Muscle layer of duodenum (tissue), 2 donors: ENCODE data around the gene ARID3B.

ENCODE experiments used
- H3K27ac ChIP-seq: one replicate; pipeline ENCODE4 v1.7.0; 2013; ENCODE audit warnings: mild to moderate bottlenecking, low read length
- H3K27me3 ChIP-seq: one replicate; pipeline ENCODE4 v1.7.0; 2013; ENCODE audit warnings: low read depth, mild to moderate bottlenecking, control low read depth, low read length
- H3K36me3 ChIP-seq, 2 donors: one replicate each; pipeline ENCODE4 v1.7.0; 2013; ENCODE audit warnings: low read length in 2 of 2, control low read depth in 1 of 2, mild to moderate bottlenecking in 1 of 2; ENCODE audit not compliant: insufficient read depth in 2 of 2, control insufficient read depth in 1 of 2
- H3K4me1 ChIP-seq, 2 donors: one replicate each; pipeline ENCODE4 v1.7.0; 2013; ENCODE audit warnings: low read length in 2 of 2, mild to moderate bottlenecking in 2 of 2, control low read depth in 1 of 2, moderate library complexity in 1 of 2; ENCODE audit not compliant: insufficient read depth in 2 of 2, control insufficient read depth in 1 of 2
- H3K4me3 ChIP-seq, 2 donors: one replicate each; pipeline ENCODE4 v1.7.0; 2013; ENCODE audit warnings: low read length in 2 of 2, low read depth in 1 of 2, mild to moderate bottlenecking in 1 of 2
- H3K9me3 ChIP-seq, 2 donors: one replicate each; pipeline ENCODE4 v1.7.0; 2013; ENCODE audit warnings: low read length in 2 of 2, control low read depth in 1 of 2, mild to moderate bottlenecking in 1 of 2; ENCODE audit not compliant: control insufficient read depth in 1 of 2
- donor health status: healthy.

The ARID3B gene

GRCh38 chr15:74605795-74606150, 64.8 kb downstream of the ARID3B start:
- Histone ChIP-seq H3K27ac (no peak overlapping the region), H3K9me3 (no peaks in the 10 kb centered on the region), H3K4me1 (no peaks in the 10 kb centered on the region), H3K4me3 (no peak overlapping the region), H3K27me3 (no peaks in the 10 kb centered on the region), H3K36me3 (no peaks in the 10 kb centered on the region)

DNA sequence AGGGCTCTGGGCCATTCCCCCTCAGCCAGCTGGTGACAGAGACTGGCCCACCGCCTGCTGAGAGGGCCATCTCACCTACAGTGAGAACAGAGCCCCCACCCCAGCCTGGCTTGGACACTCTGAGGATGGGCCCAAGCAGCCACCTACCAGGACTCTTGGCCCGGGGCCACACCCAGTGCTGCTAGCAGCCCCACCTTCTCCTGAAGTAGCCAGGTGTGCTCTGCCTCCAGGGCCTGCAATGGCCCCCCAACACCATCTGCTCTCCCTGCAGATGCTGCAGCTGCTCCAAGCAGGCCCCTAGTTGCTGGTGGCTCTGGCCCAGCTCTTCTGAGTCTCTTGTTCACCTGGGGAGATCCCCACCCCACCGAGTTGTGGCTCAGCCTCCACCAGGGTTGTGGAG, 67.8 kb downstream of the ARID3B start:
- no peak overlapping the region for H3K27ac ChIP-seq
- no peaks in the 10 kb centered on the region for H3K27me3 ChIP-seq
- H3K4me3 ChIP-seq = no peak overlapping the region
- no peaks in the 10 kb centered on the region for H3K4me1 ChIP-seq
- H3K9me3 ChIP-seq = no peaks in the 10 kb centered on the region
- no peaks in the 10 kb centered on the region for H3K36me3 ChIP-seq

- Histone ChIP-seq H3K27me3 (no peaks in the 10 kb centered on the region), H3K9me3 (no peaks in the 10 kb centered on the region), H3K36me3 (no peaks in the 10 kb centered on the region), H3K4me3 (no peak overlapping the region), H3K27ac (no peak overlapping the region), H3K4me1 (no peaks in the 10 kb centered on the region)
Measured at GRCh38 chr15:74609938-74610301, 68.9 kb downstream of the ARID3B start.

- H3K27ac ChIP-seq = no peak overlapping the region
- H3K4me3 ChIP-seq = no peak overlapping the region
- no peaks in the 10 kb centered on the region for H3K27me3 ChIP-seq
- H3K4me1 ChIP-seq = no peaks in the 10 kb centered on the region
- H3K9me3 ChIP-seq = no peaks in the 10 kb centered on the region
- no peaks in the 10 kb centered on the region for H3K36me3 ChIP-seq
Measured at GRCh38 chr15:74610302-74610951, 69.4 kb downstream of the ARID3B start.

GRCh38 chr15:74611341-74611740, 70.3 kb downstream of the ARID3B start:
- H3K27ac ChIP-seq = no peak overlapping the region
- no peaks in the 10 kb centered on the region for H3K9me3 ChIP-seq
- no peaks in the 10 kb centered on the region for H3K36me3 ChIP-seq
- H3K27me3 ChIP-seq = no peaks in the 10 kb centered on the region
- H3K4me1 ChIP-seq = no peaks in the 10 kb centered on the region
- H3K4me3 ChIP-seq = no peak overlapping the region

GRCh38 chr15:74611834-74612233, 70.8 kb downstream of the ARID3B start:
- Histone ChIP-seq H3K36me3 (no peaks in the 10 kb centered on the region), H3K4me3 (no peak overlapping the region), H3K27me3 (no peaks in the 10 kb centered on the region), H3K4me1 (peaks cover 2 to 4% of the 10 kb centered on the region in 2 donors), H3K27ac (no peak overlapping the region), H3K9me3 (no peaks in the 10 kb centered on the region)

- Histone ChIP-seq H3K4me3 (no peak overlapping the region), H3K27ac (no peak overlapping the region), H3K4me1 (peaks cover 6 to 13% of the 10 kb centered on the region in 2 donors), H3K36me3 (no peaks in the 10 kb centered on the region), H3K9me3 (no peaks in the 10 kb centered on the region), H3K27me3 (no peaks in the 10 kb centered on the region)
Measured at GRCh38 chr15:74612677-74613076, 71.7 kb downstream of the ARID3B start.

DNA sequence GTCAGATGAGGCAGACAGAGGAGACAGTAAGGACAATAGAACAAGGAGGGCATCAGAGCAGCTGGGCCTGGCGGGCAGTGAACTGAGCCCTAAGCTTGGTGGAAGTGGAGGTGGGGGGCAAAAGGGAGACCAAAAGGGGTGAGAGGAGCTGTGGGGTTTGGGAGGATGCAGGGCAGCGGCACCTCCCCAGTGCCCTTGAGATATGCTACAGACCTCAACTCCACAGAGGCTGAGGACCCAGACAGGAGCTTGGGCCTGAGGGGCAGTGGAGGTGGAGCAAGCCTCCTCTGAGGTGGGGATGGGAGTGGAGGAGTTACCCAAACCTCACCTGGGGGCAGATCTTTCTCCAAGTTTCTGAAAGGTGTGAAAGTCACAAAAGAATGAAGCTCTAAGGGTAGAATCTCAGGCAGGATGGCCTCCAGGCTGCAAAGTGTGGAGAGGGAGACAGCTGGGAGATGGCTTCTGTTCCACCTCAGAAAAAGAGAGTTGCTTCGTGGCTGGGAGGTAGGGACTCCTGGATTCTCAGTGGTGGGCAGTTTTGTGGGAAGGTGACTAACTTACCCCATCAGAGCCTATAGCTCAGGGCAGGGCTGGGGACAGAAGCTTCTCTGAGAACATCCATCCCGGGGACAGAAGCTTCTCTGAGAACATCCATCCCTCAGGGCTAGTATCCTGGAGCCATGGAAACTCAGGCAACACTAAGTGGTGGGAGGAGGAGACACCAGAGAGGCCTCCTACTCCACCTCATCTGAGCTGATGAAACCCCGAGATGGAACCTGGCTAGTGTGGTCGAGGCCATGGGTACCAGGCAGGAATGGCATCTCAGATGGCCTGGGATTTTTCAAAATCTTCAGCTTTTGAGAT, 72.3 kb downstream of the ARID3B start:
- H3K27ac ChIP-seq = no peak overlapping the region

GRCh38 chr15:74613953-74614743, 73.1 kb downstream of the ARID3B start:
- Histone ChIP-seq H3K36me3 (peaks cover 0 to 3% of the 10 kb centered on the region in 2 donors), H3K4me3 (peak overlapping the region; percentile 74 to 89), H3K4me1 (peaks cover 6 to 25% of the 10 kb centered on the region in 2 donors), H3K27me3 (no peaks in the 10 kb centered on the region), H3K27ac (no peak overlapping the region), H3K9me3 (no peaks in the 10 kb centered on the region)

More for the DNA sequence above, 72.3 kb downstream of the ARID3B start:
- peaks cover 6 to 19% of the 10 kb centered on the region in 2 donors for H3K4me1 ChIP-seq
- H3K27me3 ChIP-seq = no peaks in the 10 kb centered on the region
- no peaks in the 10 kb centered on the region for H3K36me3 ChIP-seq
- no peak overlapping the region for H3K4me3 ChIP-seq
- no peaks in the 10 kb centered on the region for H3K9me3 ChIP-seq

DNA sequence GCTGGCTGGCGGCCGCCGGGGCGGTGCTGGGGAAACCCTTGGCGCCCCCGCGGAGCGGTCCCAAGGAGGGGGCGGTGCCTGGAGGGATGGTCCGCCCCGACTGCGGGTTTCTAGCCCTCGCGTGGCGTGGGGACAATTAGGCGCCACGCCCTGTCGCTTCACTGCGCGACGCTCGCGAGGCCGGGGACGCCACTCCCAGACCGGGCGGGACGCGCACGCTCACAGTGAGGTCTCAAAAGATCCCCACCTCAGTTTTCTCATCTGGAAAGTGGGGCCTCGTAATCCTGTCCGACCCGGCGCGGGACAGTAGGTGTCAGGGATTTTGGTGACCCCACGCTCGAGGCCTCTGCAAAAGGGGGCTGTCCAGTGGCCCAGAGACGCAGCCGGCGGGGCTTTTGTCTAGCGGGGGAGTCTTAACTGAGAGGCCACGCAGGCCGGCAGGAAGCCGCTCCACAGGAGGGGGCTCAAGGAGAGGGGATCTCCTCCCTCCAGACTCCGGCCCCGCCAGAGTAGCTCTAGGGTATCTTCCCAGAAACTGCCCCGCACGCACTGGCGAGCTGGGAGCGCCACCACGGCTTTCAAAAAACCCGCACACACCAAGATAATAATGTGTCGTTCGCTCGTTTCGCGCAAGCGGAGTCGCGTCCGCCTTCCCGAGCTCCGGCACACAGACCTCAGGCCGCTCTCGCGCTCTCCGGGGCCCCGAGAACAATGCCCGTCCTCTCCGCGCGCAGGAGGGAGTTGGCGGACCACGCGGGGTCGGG, 73.9 kb downstream of the ARID3B start:
- peaks cover 6 to 25% of the 10 kb centered on the region in 2 donors for H3K4me1 ChIP-seq
- no peaks in the 10 kb centered on the region for H3K27me3 ChIP-seq
- H3K36me3 ChIP-seq = peaks cover 7 to 11% of the 10 kb centered on the region in 2 donors
- H3K4me3 ChIP-seq = peak overlapping the region; percentile 74 to 89
- H3K27ac ChIP-seq = peak overlapping the region; percentile 83
- no peaks in the 10 kb centered on the region for H3K9me3 ChIP-seq
